ELR (cell line): Measurements from ENCODE around the gene HK1.

ENCODE experiments used
- DNase-seq: peaks from one replicate; pipeline ENCODE4 v3.0.0-alpha.2; 2015; ENCODE audit warnings: low read depth

Gene HK1

DNA sequence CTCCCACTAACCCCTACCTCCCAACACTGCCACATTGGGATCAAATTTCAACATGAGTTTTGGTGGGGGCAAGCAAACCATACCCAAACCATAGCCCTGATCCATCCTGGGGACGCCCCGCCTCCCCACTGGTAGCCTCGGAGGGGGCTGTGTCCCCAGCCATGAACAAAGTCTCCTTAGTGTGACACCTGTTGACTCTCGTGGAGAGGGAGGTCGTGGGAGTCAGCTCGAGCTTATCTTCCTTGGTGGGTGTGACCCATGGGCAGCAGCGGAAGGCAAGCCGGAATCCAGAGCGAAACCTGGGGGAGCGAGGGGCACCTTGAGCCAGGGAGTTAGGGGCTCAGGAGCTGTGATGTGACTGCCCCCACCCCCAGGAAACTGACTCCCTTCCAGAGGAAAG, 126.5 kb downstream of the HK1 start:
- DNase-seq = no peak

DNA sequence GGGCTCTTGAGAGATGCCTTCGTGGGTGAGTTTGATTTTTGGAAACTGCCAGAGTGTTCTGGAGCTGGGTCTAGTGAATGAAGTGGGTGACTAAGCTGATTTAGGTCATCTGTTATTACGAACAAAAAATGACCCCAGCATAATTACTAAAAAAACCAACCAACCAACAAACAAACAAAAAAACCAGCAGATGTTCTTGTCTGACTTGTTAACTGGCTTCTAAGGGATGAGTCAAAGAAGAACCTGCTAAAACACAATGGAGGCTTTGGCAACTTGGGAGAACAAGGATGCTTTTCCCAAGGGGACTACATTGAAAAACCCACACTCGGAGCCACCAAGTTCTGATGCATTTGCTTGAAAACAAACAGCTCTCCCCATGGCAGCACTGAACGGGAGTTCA, 126.9 kb downstream of the HK1 start:
- DNase-seq = no peak

DNA sequence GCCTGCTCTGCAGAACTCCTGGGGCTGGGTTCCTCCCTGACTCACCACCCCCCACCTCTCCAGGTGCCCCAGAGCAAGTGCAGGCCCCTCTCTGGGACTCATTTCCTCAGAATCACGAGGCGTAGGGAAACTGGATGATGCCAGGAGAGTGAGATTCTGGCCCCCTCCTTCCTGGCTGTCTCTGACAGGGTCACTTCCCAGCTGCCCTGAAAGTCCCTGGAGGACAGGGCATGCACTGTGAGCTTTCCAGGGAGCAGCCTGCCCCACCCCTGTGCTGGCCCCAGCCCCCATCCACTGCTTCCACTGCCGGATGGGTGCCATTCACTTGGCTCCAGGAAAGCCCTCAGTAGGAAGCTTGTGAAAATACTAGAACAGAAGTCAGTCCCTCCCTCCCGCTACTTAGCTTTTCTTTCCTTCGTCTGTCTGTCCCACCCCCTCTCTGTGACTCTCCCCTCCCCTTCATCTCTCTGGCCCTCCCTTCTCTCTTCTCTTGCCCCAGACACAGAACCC, 128.1 kb downstream of the HK1 start:
- DNase-seq = no peak

DNA sequence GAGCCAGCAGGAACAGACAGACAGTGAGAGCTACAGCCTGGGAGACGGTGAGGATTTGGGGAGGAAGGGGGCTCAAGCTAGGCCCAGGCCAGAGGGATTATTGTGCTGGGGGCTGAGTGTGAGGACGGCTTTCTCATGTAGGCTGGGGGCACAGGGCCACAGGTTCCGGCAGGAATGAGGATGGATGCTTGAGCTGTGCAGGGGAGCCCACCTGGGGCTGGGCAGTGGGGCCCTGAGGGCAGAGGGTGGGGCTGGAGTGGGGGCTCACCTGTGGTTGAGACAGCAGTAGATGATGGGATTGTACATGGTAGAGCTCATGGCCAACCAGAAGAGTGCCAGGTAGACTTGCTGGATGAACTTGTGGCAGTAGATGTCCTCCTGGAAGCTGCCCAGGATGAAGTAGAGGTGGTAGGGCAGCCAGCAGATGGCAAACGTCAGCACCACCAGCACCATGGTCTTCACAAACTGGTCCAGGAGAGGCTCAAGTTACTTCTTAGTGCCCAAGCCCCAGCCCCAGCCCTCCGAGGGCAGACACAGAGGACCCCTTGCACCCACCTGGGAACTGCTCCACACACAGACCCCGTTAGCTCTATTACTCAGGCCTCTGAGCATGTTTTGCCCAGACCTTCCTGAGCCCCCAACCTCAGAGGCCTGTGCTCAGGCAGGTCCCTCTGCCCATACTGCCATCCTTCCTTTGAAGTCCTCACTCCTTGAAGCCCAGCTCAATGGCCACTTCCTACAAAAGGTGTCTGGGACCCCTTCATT, 128.7 kb downstream of the HK1 start:
- no peak for DNase-seq

DNA sequence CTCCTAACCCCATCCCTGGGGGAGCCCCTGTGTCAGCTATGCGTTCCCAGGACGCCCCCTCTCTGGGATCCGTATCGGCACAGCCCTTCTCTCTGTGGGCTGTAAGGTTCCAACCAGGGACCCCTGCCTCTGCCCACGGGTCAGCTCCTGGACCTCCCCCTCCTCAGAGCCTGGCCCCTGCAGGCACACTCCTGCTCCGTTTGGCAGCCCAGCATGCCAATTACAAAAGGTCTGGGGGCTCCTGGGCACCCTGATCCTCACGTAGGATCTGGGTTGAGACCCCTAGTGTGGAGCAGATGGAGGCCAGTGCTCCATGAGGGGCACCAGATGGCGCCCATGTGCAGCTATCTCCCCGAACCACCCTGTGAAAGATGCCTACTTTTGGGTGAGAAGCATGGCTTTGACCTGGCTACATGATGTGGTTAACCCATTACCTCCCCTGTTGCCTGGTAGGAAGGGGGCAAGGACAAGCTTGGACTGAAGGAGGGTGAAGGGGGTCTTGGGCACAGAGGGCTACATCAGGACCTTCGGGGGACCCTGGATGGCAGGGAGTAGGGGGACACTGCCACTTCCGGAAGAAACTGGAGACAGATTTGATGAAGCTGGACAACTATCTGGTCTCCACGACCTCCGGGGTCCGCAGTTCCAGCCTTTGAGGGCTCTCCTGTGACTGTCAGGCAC, 129.5 kb downstream of the HK1 start:
- DNase-seq = peak; percentile 56

DNA sequence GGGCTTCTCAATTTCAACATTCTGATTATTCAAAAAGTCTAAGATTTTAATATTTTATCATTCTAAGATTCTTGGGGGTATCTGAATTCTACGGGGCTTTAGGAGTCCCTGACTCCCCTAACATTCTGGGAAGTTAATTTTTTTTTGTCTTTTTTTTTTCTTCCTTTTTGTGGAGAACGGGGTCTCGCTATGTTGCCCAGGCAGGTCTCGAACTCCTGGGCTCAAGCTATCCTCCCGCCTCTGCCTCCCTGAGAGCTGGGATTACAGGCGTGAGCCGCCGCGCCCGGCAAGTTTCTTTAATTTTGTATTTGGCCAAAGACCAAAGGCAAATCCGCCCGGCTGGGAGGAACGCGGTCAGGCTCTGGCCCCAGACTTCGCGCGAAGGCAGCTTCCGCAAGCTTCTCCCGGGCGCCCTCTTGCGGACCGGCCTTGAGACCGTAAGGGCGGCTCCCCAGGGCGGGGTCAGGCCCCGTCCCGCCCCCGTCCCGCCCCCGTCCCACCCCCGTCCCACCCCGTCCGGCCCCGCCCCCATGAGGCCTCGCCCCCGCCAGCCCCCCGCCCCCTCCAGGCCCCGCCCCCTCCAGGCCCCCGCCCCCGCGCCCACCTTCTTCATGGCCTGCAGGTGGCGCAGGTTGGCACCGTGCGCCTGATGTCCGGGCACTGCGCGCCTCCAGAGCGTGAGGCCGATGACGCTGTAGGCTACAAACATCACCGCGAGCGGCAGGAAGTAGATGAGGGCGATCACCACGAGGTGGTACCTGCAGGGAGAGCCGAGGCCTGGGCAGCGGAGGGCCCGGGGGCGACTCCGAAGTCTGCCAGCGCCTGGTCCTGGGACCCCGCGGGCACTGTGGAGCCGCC, 130.3 kb downstream of the HK1 start:
- peak; percentile 95 for DNase-seq

DNA sequence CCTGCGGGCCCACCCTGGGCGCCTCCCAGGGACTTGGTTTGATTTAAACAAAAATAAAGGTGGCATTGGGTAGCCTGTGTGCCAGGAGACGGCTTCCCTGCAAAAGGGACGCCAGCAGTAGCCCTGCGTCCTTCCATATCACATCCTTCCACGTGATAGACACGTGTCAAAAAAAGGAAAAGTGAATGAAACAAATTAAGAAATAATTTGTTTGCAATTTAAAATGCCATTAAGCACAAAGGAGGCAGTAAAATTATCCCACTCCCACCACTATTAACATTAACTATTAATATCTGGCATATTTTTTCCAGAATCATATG, 130.8 kb downstream of the HK1 start:
- no peak for DNase-seq

DNA sequence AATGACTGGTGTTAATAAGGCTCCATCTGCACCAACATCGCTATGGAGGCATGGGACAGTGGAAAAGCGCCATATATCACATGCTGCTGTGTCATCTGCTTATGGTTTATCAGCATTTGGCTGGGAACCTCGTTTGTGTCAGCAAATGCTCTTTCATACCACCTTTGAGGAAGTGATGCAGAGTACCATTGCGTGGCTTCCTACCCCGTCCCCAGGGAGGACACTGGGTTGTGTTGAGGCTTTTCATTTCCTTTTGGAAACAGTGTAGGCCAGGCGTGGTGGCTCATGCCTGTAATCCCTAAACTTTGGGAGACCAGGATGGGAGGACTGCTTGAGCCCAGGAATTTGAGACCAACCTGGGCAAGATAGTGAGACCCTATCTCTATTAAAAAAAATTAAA, 131.7 kb downstream of the HK1 start:
- no peak for DNase-seq

DNA sequence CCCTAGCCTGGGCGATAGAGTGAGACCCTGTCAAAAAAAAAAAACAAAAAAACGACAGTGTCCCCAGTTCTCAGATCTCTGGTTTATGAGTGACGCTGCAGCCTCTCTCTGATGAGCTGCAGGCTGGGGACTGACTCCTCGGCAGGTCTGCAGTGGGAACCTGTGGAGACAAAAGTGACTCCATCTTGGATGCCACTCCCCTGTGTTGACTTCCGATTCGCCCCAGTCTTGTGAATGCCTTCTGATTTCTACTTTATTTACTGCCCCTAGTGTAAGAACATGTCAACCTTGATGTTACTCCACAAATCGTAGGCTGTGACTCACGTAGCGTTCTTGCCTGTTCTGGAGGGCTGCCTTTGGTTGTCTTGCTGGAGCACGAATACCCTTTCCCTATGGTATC, 132.2 kb downstream of the HK1 start:
- DNase-seq = no peak

DNA sequence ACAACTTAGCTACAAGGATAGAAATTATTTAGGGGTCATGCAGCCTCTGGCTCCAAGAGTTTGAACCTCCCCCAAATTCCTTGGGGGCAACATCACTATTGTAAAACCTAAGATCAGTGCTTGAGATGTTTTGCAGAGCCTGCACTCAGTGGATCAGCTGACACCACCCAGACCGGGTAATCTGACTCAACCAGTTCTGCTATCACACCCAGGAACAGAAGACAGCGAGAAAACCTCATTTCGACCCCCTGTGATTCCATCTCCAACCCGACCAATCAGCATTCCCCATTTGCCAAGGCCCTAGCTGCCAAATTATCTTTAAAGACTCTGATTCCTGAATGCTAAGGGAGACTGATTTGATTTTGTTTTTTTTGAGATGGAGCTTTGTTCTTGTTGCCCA, 133.2 kb downstream of the HK1 start:
- DNase-seq = no peak

DNA sequence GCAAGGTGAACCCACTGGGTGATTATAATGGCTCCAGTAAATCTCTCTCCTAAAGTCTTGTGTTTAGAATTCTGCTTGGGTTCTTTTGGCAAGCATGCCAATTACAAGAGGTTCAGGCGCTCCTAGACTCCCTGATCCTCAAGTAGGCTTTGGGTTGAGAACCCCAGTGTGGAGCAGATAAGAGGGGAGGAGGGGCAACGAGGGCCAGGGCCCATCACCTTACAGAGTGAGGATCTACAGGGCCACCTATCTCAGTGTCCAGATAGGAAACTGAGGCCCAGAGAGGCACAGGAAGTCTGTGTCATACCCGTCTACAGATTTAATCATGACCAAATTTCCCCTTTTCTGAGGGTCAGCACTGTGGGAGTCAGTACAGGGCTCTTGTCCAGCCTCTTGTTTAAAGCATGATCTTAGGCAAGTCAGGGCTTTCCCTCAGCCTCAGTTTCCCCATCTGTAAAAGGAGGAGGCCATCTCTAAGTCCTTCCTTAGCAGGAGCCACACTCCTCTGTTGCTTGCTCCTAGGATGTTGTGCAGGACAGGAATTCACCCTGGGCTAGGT, 134.0 kb downstream of the HK1 start:
- DNase-seq = no peak

DNA sequence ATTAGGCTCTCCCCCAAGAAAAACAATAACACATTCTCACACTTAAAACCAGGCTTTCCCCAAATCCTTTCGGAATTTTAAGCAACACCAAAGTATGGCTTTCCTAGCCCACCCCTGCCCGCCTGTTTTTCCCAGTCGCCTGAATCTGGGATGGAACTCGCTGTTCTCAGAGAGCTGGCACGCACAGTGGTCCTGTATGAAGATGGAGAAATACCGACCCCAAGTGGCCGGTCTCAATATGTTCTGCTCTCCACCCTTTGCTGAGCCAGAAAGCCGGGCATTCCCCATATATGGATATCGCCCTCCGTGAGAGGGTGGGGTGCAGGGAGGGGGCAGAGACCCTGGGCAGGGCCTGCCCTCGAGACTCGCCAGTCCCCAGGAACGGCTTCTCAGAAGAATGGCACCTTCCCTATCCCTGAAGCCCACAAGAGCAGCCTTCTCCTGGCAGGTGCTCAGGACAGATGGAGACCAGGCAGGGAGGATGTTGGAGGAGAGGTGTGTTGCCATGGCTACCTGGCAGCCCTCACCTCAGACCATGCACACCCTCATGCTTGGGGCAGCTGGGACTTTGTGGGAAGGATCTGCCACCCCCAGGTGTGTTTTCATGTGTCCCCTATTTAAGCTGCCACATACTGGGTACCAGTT, 135.0 kb downstream of the HK1 start:
- DNase-seq = peak; percentile 80

DNA sequence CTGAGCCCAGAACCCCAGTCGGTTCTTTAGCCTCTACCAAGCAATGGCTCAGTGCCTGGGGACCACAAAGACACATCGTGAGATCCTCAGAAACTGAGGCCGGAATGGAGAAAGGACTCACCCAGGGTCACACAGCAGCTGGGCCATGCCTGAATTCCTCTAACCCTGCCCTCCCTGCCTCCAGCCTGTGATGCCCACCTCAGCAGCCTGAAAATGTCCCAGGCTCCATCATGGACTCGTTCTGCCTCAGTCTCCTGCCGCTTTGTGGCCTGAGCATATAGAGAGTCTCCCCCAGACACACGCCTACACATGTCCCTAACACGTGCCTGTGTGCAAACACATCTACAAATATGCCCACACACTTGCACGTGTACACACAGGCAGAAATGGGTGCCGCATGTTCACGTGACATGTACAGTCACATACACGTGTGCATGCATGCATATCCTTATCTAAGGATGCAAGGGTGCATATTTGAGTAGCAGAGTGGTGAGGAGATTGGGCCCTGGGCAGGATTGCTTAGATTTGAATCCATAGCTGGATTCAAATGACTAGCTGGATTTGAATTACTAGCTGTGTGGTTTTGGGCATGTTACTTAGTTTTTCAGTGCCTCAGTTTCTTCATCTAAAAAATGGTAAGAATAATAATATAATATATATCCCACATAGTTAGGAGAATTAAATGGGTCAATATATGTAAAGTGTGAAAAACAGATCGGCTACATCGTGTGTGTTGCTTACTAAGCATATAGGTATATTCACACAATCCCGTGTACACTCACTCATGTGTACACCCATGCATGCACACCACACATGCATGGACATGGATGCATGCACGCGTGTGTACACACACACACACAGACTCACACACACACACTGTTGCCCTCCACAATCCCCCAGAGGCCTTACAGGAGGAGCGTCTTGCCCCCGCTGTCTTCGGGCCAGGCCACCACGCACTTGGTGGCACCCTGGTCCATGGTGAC, 136.0 kb downstream of the HK1 start:
- DNase-seq = no peak

DNA sequence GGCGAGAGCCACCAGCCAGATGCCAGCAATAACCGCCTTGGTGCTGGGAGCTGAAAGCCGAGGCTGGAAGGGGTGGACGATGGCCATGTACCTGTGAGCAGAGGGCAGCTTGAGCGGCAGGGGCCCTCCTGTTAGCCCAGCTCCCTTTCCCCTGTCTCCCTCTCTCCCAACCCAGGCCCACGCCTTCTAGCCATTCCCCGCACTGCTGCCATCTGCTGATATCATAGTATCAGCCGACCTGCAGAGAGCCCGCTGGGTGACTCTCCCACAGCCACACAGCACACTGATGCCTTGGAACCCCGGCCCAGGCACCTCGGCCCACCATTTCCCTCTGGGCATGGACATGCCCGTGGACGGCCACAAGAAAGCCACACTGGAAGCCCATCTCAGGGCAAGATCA, 136.8 kb downstream of the HK1 start:
- no peak for DNase-seq

DNA sequence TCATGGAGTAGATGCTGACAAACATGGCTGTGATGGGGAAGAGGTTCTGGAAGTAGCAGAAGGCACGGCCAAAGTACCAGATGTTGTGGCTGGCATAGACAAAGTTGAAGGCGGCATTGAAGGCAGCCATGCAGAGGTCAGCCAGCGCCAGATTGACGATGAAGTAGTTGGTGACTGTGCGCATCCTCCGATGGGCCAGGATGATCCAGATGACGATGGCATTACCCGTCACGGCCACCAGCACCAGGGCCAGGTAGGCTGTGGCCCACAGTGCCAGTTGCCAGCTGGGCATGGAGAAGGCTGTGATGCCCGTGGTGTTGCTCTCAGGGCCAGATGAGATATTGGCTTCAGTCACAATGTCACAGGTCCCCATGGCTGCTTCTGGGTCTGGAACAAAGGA, 137.7 kb downstream of the HK1 start:
- DNase-seq = no peak

DNA sequence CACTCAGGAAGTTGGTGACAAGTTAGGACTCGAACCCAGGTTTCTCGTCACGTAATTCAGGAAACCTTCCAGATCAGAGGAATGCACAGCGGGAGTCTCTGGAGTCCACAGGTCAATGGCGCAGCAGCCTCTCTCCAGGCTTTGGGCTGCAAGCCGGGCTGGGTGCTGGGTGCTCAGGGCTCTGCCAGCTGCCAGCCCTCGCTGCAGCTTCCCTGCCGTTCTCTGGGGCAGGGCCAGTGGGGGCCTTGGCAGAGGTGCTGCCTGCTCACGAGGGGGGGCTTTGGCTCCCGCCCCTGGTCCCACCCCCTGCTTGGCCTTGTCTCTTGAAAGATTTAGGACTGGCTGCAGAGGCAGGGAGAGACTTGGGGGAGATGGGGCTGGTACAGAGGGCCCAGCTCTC, 138.4 kb downstream of the HK1 start, which contains the start of gene TACR2:
TSS of gene TACR2 (minus strand) at position 224 of the 400 bp plus-strand sequence. CDS start 595 bp downstream, outside the sequence.
- no peak for DNase-seq

DNA sequence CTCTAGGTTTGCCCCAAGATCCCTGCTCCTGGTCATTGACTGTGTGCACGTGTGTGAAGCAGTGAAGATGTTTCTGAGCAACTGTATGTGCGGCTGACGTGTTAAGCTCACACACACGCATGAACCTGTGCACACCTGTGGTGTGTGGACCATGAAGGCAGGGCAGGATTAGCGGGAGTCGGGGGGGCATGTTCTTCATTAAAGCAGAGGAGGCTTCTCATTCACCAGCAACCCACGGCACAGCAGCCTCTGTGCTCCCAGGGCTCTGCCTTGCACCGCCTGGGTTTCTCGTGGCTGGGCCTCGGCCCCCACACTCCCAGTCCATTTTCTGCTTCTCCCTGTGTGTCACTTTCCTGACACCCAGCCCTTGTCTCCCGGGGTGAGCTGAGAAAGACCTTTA, 139.2 kb downstream of the HK1 start:
- no peak for DNase-seq

DNA sequence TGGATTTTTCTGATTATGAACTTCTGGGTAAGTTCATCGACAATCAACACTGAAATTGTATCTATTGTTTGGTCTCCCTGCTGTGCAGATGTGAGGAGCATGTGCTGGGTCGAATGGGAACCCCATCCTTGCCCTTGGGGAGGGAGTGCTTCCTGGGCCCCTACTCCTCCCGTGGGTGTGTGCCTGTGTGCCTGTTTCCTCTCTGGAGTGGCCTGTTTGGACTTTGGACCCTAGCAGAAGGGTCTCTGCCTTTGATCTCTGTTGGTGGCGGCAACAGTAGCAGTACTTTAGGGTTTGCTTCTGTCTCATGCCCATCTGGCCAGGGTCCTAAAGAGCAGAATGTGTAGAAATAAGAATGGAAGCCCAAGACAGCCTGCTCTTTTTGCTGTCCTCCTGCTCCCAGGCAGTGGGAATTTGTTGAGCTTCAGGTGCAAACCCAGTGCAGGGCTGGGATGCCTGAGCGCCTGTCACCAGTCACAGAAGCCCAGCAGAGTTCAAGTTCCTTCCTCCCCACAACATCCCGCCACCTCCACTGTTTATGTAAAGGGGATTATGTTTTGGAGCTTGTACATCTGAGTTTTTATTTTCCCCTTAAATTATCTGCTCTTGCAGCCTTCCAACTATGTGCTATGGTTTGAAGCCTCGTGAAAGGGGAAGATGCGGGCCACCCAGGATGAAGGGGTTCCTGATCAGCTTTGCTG, 139.9 kb downstream of the HK1 start:
- DNase-seq = no peak

DNA sequence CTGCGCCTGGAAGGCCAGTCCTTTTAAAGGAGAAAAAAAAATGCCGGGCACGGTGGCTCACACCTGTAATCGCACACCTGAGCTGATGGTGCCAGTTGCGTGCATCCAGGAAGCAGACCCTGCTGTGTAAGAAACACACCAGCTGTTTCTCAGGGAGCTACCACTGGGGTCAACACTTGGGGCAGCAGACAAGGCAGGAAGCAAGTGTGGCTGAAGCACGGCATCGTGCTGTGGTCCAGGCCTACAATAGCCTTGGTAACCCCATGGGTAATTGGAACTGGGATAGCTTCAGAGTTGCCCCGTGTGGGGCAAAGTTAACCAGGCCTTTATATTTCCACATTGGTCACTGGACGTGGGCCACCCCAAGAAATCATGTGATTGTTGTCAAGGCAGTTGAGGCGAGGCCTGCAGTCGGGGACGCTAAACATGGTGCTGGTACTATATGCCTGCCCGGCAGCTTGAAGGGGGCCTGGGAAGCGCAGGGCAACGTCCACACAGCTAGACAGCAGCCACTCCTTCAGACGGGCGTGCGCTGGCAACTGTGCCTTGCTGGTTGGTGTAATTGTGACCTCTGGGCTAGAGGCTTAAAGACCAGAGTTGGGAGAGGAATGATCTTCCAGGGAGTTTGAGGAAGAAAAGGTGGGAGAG, 140.9 kb downstream of the HK1 start:
- DNase-seq = no peak

DNA sequence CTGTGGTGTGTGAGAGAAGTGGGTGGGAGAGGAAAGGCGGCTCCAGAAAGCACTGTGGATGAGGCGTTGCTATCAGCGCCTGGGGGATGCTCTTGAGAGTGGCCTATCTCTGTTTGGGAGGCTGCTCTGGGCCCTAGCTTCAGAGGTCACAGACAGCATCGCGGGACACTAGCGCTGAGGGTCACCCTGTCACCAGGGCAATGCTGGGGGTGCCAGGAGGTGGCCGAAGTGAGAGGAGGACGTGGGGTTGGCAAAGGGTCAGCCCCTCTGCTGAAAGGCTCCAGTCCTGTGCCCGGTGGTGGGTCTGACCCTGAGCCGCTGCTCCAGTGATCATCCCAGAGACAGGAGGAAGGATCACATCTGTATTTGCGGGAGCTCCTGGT, 141.4 kb downstream of the HK1 start:
- DNase-seq = no peak
